Fibroblast of villous mesenchyme (primary cell): ENCODE measurements around the gene PRRX1. TPM values are rescaled to one million over a fixed set of nuclear protein-coding genes. Genes with fewer than 3 reads are reported as not detected.

Experiments used
- DNase-seq: peaks from one replicate; pipeline ENCODE4 v3.0.0-alpha.2; 2010; ENCODE audit warnings: low read depth
- H3K4me3 ChIP-seq: 2 replicates; pipeline ENCODE4 v1.5.1; 2011; ENCODE audit warnings: low read depth, mild to moderate bottlenecking, low read length
- total RNA-seq: library from RNA; depleted of rRNA; stranded (reverse); fragments of >200 nt; gene quantifications from 2 replicates; pipeline ENCODE4 v1.2.3, GENCODE V29; 2012
- TF ChIP-seq, protein P1 (sequence below): IDR thresholded peaks from 2 replicates; pipeline ENCODE4 v1.5.1; 2012; ENCODE audit warnings: low read depth, mild to moderate bottlenecking, low read length; ENCODE audit not compliant: insufficient read depth

The PRRX1 gene
- total RNA-seq, 1 donor, result 203 TPM

DNA sequence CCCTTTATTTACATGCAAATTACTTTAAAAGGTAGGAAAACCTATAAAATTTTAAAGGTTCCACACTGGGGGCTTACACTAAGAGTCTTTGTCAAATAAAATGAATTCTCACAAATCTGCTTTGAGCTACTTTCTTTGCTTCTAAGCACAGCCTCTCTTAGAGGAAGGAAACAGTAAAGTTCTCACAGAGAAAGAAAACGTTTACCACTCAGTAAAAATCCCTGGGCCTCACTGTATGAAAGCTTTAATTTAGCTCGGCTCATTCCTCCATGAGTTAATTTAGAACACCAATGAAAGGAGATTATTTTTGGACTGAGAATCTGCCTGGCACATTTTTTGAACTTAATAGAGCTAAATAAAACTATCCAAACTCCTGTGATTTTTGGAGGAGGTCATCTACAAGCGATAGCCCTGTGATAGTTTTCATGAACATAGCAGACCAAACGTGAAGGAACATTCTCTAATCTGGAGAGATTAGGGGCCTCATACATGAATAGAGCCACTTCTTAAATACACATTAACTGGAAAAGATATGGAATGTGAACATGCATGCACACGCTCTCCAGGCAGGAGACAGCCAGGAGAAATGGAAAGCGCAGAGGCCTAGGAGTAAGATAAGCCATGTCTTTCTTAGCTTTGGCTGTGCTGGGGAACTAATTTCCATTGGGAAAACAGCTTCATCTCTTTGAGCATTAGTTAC, 32.8 kb downstream of the PRRX1 start:
- DNase-seq, result no peak
- TF ChIP-seq, protein P1, sequence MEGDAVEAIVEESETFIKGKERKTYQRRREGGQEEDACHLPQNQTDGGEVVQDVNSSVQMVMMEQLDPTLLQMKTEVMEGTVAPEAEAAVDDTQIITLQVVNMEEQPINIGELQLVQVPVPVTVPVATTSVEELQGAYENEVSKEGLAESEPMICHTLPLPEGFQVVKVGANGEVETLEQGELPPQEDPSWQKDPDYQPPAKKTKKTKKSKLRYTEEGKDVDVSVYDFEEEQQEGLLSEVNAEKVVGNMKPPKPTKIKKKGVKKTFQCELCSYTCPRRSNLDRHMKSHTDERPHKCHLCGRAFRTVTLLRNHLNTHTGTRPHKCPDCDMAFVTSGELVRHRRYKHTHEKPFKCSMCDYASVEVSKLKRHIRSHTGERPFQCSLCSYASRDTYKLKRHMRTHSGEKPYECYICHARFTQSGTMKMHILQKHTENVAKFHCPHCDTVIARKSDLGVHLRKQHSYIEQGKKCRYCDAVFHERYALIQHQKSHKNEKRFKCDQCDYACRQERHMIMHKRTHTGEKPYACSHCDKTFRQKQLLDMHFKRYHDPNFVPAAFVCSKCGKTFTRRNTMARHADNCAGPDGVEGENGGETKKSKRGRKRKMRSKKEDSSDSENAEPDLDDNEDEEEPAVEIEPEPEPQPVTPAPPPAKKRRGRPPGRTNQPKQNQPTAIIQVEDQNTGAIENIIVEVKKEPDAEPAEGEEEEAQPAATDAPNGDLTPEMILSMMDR, result no peak
- H3K4me3 ChIP-seq, result no peak overlapping the region

DNA sequence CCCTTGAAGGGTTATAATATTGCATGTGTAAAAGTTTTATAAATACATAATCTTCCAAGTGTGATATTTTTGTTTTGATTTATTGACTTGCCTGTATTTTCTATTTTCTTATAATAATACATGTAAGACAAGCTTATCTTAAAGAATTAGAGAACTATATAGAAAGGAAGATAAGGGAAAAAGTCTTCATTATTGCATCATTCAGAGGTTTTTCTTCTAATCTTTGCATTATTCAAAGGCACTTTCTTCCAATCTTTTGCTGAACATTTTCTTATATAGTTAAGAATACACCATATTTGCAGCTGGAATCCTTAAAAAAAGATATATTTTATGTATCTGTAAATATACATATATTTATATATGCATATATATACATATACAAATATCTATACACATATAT, 33.4 kb downstream of the PRRX1 start:
- no peak for DNase-seq
- TF ChIP-seq, protein P1, result no peak
- H3K4me3 ChIP-seq, result no peak overlapping the region

DNA sequence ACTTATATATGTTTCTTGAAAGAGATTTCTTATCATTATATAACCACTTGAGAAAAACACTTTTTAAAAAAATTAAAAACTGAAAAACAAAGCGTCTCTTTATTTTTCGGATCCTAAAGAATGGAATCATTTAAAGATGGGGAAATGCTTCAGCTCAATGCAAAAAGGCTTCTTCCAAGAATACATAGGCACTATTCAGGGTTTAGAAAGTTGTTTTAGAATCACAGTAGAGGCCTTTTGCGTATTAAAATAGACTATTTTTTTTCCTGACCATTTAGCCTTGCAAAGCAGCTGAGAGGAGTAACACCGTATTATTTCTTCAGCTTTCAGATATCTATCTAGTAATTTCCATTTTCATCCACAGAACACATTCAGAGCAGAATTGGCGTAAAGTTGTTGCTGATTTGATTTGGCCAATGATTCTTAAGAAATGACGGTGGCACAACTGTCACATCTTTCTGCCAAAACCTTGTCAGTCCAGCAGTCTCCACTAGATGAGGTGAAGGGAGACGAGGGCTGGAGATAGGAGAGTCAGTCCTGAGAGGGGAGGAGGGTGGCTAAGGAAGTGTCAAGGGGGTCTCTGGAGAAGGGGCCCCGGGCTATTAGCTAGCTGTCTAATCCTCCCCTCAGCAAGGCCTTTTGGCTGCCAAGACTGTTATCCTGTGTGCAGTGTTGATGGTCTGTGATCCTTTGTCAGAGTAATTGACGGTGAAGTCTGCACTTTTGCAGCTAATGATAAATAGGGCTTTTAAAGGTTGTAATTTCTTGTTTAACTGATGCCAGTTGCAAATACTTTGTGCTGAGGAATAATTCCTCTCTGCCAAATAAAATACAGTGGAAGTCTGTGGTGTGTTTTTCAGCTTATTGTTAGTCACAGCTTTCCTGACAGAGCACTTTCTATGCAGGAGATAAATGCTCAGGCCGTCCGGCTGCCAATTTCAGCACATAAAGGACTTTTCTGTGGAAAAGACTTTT, 34.7 kb downstream of the PRRX1 start:
- DNase-seq, result peak; percentile 38
- TF ChIP-seq, protein P1, result no peak
- no peak overlapping the region for H3K4me3 ChIP-seq

DNA sequence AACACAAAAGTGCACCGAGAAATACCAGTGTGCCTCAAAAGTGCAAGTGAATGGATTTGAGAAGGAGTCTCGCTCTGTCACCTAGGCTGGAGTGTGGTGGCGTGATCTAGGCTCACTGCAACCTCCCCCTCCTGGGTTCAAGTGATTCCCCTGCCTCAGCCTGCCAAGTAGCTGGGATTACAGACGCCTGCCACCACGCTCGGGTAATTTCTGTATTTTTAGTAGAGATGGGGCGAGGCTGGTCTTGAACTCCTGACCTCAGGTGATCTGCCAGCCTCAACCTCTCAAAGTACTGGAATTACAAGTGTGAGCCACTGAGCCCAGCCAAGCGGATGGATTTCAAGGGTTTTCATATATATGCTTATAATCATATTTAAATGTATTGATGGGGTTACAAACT, 35.8 kb downstream of the PRRX1 start:
- no peak for DNase-seq
- no peak overlapping the region for H3K4me3 ChIP-seq
- TF ChIP-seq, protein P1, result no peak

DNA sequence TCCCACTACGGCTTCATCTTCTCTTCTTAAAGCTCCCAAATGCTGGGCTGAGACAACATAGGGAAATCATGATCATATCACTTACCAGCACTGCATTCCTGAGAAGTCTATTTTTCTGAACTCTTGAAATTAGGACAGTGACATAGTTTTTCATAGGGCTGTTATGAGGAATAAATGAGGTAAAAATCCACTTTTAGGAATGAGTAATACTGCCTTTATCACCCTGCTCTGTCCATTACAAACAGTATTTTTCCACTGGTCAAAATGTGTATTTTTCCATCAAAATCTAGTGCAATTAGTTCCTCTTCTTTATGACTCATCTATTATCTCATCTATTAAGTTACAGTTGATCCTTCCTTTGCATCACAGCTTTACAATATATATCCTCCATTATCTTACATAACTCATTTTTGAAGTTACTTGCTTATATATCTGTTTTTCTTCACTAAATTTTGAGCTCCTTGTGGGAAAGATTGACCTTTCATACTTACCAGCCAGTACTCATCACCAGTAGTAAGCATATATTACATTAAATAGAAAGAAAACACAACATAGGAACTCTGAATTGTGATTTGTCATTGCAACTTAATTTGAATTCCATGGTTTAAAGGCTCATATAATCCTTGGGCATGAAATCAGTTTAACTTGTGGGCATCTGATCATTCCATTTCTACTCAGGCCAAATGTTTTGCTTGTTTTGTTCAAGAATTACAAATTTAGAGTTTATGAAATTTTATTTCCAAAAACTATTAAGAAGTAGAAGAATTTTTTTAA, 37.1 kb downstream of the PRRX1 start:
- peak; percentile 94 for DNase-seq
- no peak overlapping the region for H3K4me3 ChIP-seq
- TF ChIP-seq, protein P1, result no peak

DNA sequence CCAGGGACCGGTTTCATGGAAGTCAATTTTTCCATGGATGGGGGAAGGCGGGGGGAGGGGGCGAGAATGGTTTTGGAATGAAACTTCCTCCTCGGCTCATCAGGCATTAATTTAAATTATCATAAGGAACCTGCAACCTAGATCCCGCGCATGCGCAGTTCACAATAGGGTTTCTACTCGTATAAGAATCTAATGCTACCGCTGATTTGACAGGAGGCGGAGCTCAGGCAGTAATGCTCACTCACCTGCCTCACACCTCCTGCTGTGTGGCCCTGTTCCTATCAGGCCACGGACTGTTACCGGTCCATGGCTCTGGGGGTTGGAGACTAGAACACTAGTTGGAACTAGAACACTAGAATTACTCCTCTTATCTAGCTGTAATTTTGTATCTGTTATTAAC, 38.0 kb downstream of the PRRX1 start:
- TF ChIP-seq, protein P1, result no peak
- H3K4me3 ChIP-seq, result no peak overlapping the region
- DNase-seq, result no peak
